OCI-LY3 (cell line): Measurements from ENCODE around the gene SURF4.

Experiments used
- H2AFZ ChIP-seq: fragments of 200-600, 300-600 bp; shearing (Covaris generic); 2 replicates; pipeline ENCODE4 v1.6.0; 2014; ENCODE audit warnings: antibody characterized with exemption, low read depth, low read length
- H3K27ac ChIP-seq: fragments of 200-600, 300-600 bp; sonication (generic); 2 replicates; pipeline ENCODE4 v1.5.1; 2014; ENCODE audit warnings: mild to moderate bottlenecking, low read length, moderate library complexity, mixed read lengths
- H3K27me3 ChIP-seq: fragments of 200-600, 300-600 bp; sonication (generic); 2 replicates; pipeline ENCODE4 v1.6.1; 2014; ENCODE audit warnings: low read depth, low read length, mixed read lengths
- H3K36me3 ChIP-seq: fragments of 200-600, 300-600 bp; sonication (generic); replicated peaks from 2 replicates; pipeline ENCODE3; 2014; ENCODE audit warnings: low read depth, low read length, mixed read lengths
- H3K4me1 ChIP-seq: fragments of 300-600, 200-600 bp; sonication (generic); 2 replicates; pipeline ENCODE4 v1.6.1; 2014; ENCODE audit warnings: low read length, mixed read lengths
- H3K4me2 ChIP-seq: fragments of 200-600, 300-600 bp; sonication (generic); 2 replicates; pipeline ENCODE4 v1.6.1; 2014; ENCODE audit warnings: low read length, mixed read lengths
- H3K4me3 ChIP-seq: fragments of 300-600, 200-600 bp; sonication (generic); 2 replicates; pipeline ENCODE4 v1.5.1; 2014; ENCODE audit warnings: antibody characterized with exemption, mild to moderate bottlenecking, low read length, moderate library complexity
- H3K79me2 ChIP-seq: fragments of 300-600, 200-600 bp; shearing (Covaris generic); 2 replicates; pipeline ENCODE4 v1.6.1; 2014; ENCODE audit warnings: mild to moderate bottlenecking, low read length, mixed read lengths
- H3K9ac ChIP-seq: fragments of 300-600, 200-600 bp; shearing (Covaris generic); 2 replicates; pipeline ENCODE4 v1.6.0; 2014; ENCODE audit warnings: mild to moderate bottlenecking, low read length, moderate library complexity
- H3K9me3 ChIP-seq: fragments of 200-600, 300-600 bp; shearing (Covaris generic); 2 replicates; pipeline ENCODE4 v1.6.1; 2014; ENCODE audit warnings: low read length, mixed read lengths; ENCODE audit not compliant: insufficient read depth
- H4K20me1 ChIP-seq: fragments of 200-600, 300-600 bp; sonication (generic); 2 replicates; pipeline ENCODE4 v1.6.1; 2016; ENCODE audit warnings: low read length, mixed read lengths; ENCODE audit not compliant: insufficient read depth
- EZH2phosphoT487 ChIP-seq: fragments of 200-600 bp; shearing (Covaris generic); IDR thresholded peaks from 2 replicates; pipeline ENCODE4 v1.6.1; 2018; ENCODE audit warnings: antibody characterized with exemption, mixed run types, low read depth
- TF ChIP-seq, protein P1 (sequence below): fragments of 200-600, 300-600 bp; sonication (generic); IDR thresholded peaks from 2 replicates; pipeline ENCODE4 v1.5.1; 2014; ENCODE audit warnings: antibody characterized with exemption, low read length, low read depth

Gene SURF4

DNA sequence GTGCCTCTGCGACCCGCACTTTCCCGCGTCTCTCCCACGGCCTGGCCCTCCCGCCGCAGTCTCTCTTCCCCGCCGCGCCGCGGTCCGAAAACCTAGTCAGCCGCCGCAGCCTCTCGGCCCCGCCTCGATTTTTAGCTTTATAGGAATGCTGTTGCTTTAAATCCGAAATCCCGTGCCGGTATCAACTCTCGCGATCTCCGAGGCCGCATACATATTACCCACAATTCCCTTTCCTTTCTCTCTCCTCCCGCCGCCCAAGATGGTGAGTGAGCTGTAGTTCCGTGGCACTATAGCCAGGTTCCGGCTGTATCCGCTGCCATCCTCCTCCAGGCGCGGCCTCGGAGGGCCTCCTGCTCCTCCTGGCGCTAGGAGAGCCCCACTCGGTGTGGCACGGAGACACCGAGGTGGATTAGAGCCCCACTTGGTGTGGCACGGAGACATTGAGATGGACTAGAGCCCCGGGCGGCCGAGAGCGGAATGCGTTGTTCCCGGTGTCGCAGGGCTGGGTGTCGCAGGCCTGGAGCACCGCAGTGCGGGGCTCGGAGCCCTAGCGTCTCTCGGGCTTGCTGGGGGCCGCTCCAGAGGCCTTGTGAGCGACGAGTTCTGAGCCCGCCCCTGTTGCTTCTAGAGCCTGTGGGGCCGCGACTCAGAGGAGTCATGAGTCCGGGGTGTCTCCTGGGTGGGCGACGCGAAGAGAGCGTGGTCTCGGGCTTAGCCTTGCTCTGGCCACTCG lies 27.7 kb downstream of the SURF4 start, which contains the start of the genes MED22 and RPL7A:
Gene MED22, minus strand, starts transcription at position 147 of the 733 bp plus-strand sequence. CDS start 1,469 bp downstream, outside the sequence.
Gene RPL7A, plus strand, starts transcription at position 234 of the 733 bp plus-strand sequence. Its CDS starts 26 bp downstream, at position 260.
- Histone ChIP-seq H3K4me2 (peak within 1 kb of the TSS; percentile 96), H3K9ac (peak within 1 kb of the TSS; percentile 100), H3K36me3 (peaks cover 78% of the 10 kb centered on the region), H3K4me1 (peaks cover 20% of the 10 kb centered on the region), H3K9me3 (no peaks in the 10 kb centered on the region), H3K79me2 (peaks cover 51% of the 10 kb centered on the region), H4K20me1 (peaks cover 42% of the 10 kb centered on the region), H3K27me3 (no peaks in the 10 kb centered on the region), H3K27ac (peak within 1 kb of the TSS; percentile 81), H2AFZ (no peak within 1 kb of the TSS), H3K4me3 (peak within 1 kb of the TSS; percentile 89)
- TF ChIP-seq, protein P1, sequence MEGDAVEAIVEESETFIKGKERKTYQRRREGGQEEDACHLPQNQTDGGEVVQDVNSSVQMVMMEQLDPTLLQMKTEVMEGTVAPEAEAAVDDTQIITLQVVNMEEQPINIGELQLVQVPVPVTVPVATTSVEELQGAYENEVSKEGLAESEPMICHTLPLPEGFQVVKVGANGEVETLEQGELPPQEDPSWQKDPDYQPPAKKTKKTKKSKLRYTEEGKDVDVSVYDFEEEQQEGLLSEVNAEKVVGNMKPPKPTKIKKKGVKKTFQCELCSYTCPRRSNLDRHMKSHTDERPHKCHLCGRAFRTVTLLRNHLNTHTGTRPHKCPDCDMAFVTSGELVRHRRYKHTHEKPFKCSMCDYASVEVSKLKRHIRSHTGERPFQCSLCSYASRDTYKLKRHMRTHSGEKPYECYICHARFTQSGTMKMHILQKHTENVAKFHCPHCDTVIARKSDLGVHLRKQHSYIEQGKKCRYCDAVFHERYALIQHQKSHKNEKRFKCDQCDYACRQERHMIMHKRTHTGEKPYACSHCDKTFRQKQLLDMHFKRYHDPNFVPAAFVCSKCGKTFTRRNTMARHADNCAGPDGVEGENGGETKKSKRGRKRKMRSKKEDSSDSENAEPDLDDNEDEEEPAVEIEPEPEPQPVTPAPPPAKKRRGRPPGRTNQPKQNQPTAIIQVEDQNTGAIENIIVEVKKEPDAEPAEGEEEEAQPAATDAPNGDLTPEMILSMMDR: no peak
- TF ChIP-seq EZH2phosphoT487: no peak

GRCh38 chr9:133347515-133347984 lies 28.3 kb downstream of the SURF4 start:
- Histone ChIP-seq H3K36me3 (peaks cover 81% of the 10 kb centered on the region), H3K9me3 (no peaks in the 10 kb centered on the region), H3K79me2 (peaks cover 51% of the 10 kb centered on the region), H3K4me2 (peak overlapping the region; percentile 96), H3K27ac (peak overlapping the region; percentile 81), H2AFZ (no peak overlapping the region), H3K4me1 (peaks cover 20% of the 10 kb centered on the region), H3K9ac (peak overlapping the region; percentile 100), H4K20me1 (peaks cover 42% of the 10 kb centered on the region), H3K4me3 (peak overlapping the region; percentile 89), H3K27me3 (no peaks in the 10 kb centered on the region)
- TF ChIP-seq, protein P1: no peak
- TF ChIP-seq EZH2phosphoT487: no peak

GRCh38 chr9:133346021-133346785 lies 29.7 kb downstream of the SURF4 start:
- TF ChIP-seq, protein P1: no peak
- H3K9me3 ChIP-seq: no peaks in the 10 kb centered on the region
- H3K4me1 ChIP-seq: peaks cover 20% of the 10 kb centered on the region
- peak overlapping the region; percentile 89 for H3K4me3 ChIP-seq
- H3K9ac ChIP-seq: peak overlapping the region; percentile 100
- no peaks in the 10 kb centered on the region for H3K27me3 ChIP-seq
- peaks cover 51% of the 10 kb centered on the region for H3K79me2 ChIP-seq
- H3K27ac ChIP-seq: 0 out of 2 replicates have a peak overlapping the region, but pooled peaks have one; percentile 72
- peak overlapping the region; percentile 96 for H3K4me2 ChIP-seq
- peaks cover 76% of the 10 kb centered on the region for H3K36me3 ChIP-seq
- peaks cover 29% of the 10 kb centered on the region for H4K20me1 ChIP-seq
- no peak overlapping the region for H2AFZ ChIP-seq

DNA sequence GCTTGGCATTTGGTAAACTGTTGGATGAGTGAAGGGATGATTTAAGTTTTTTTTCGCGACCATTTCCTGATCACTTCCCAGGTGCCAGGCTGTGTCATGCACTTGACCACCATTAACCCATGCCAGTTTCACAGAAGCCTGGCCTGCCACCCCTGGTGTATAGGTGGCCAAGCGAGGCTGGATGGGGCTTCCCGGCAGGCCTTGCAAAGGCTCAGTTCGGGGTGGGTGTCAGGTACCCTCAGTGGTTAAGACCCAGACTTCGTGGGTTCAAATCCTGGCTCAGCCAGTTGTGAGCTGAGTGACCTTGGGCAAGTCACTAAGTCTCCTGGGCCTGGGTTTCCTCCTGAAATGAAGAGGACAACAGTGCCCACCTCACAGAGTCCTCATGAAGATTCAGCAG lies 30.3 kb downstream of the SURF4 start:
- Histone ChIP-seq H3K9ac (no peak overlapping the region), H3K36me3 (peaks cover 75% of the 10 kb centered on the region), H2AFZ (no peak overlapping the region), H3K9me3 (no peaks in the 10 kb centered on the region), H3K79me2 (peaks cover 51% of the 10 kb centered on the region), H4K20me1 (peaks cover 25% of the 10 kb centered on the region), H3K4me1 (peaks cover 20% of the 10 kb centered on the region), H3K4me2 (no peak overlapping the region), H3K27ac (no peak overlapping the region), H3K27me3 (no peaks in the 10 kb centered on the region), H3K4me3 (no peak overlapping the region)
- TF ChIP-seq, protein P1: no peak
- TF ChIP-seq EZH2phosphoT487: no peak
